Measurements from ENCODE around the gene CLEC16A.

The CLEC16A gene

DNA sequence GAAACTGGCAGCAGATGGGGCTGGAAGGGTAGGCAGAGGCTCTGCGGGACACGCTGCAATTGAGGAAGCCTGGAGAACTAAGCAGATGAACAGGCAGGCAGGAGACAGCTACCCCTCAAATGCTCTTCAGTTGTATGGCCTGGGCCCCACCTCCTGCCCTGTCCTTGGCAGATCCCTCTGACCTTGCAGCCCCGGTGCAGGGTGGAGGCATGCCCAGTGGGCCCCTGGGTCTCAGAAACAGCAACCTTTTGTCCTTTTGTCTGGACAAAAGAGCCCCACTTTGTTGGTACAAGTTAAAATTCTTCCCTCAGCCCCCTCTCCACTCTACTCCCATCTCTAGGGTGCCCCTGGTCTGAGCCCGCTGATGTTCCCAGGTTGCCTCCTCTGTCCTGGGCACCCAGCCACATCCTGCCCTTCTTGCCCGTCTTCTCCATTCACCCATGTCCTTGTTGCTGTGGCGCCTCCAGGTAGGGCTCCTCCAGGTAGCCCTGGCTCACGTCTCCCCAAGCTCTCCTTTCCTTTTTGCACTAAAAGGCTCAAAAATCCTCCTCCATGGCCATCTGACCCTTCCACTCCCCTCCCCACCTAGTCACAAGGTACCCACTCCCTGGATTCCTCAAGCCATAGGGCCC, 136.8 kb downstream of the CLEC16A start:
- TF ChIP-seq, protein P1, sequence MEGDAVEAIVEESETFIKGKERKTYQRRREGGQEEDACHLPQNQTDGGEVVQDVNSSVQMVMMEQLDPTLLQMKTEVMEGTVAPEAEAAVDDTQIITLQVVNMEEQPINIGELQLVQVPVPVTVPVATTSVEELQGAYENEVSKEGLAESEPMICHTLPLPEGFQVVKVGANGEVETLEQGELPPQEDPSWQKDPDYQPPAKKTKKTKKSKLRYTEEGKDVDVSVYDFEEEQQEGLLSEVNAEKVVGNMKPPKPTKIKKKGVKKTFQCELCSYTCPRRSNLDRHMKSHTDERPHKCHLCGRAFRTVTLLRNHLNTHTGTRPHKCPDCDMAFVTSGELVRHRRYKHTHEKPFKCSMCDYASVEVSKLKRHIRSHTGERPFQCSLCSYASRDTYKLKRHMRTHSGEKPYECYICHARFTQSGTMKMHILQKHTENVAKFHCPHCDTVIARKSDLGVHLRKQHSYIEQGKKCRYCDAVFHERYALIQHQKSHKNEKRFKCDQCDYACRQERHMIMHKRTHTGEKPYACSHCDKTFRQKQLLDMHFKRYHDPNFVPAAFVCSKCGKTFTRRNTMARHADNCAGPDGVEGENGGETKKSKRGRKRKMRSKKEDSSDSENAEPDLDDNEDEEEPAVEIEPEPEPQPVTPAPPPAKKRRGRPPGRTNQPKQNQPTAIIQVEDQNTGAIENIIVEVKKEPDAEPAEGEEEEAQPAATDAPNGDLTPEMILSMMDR (conservative IDR thresholded peaks at IDR 0.05), result no peak

DNA sequence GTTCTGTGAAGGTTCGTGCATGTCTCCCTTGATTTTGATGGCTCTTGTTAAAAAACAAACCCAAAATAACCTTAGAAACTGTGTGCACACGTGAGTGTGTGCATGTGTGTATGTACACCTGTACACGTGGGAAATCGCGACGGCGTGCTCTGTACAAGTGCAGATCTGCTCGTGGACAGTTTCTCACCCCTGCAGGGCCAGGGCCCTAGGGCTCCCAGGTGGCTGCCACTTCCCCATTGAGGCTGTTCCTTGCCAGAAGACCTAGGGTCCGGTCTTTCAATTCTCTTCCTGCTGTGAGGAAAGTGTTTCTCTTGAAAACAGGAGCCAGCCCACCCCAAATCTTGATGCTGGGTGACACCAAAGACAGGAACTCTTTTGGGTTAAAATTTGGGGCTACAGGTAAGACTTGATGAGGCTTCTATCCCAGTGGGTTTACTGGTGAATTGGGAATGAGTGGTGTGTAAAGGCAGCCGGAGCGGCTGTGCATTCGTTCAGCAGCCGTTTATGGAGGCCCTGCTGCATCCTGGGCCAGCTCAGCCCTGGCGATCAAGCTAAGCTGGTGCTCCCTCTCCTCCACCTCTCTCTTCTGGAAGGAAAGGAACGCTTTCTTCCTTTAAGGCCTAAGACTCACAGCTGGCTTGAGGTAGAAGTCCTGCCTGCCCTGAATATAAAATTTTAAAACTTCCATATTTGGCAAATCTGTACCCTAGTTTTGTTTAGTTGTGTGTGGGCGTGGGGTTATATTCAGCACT, 137.9 kb downstream of the CLEC16A start:
- TF ChIP-seq, protein P1 (conservative IDR thresholded peaks at IDR 0.05), result no peak
- H3K27ac ChIP-seq, result no peak overlapping the region

More for the DNA sequence above, 136.8 kb downstream of the CLEC16A start:
- H3K27ac ChIP-seq, result no peak overlapping the region

DNA sequence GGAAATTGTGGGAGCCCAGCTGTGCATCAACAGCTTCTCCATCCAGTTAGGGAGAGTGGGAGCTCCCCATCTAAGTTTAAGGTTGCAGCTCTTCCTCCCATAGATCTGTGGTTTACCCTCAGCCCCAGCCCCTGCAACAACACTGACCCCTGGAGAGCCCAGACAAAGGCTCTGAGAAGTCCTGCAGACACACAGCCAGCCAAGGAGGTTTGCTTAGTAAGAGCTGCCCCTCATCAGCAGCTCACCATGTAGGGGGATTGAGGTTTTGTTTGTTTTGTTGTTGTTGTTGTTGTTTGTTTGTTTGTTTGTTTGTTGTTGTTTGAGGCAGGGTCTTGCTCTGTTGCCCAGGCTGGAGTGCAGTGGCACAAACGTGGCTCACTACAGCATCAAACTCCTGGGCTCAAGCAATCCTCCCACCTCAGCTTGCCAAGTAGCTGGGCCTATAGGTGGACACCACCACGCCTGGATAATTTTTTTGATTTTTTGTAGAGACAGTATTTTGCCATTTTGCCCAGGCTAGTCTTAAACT, 138.6 kb downstream of the CLEC16A start:
- TF ChIP-seq, protein P1 (conservative IDR thresholded peaks at IDR 0.05), result no peak
- H3K27ac ChIP-seq, result no peak overlapping the region

DNA sequence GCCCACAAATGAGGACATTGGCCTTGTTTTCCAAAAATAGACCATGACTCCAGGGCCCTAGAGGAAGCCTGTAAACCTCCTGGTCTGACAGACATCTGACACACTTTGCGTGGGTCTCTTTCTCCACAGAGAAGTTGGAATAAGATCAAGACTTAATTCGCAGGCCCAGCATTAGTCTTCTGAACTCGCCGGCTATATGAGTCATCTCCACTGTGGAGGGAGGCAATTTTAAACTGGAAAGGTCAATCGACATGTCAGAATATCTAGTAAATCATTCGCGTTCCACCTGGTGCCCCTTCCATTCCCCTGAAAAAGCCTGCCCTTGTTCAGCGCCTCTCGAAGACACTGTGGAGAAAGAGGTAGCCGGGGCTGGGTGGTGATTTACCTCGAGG, 140.1 kb downstream of the CLEC16A start:
- H3K27ac ChIP-seq, result no peak overlapping the region

DNA sequence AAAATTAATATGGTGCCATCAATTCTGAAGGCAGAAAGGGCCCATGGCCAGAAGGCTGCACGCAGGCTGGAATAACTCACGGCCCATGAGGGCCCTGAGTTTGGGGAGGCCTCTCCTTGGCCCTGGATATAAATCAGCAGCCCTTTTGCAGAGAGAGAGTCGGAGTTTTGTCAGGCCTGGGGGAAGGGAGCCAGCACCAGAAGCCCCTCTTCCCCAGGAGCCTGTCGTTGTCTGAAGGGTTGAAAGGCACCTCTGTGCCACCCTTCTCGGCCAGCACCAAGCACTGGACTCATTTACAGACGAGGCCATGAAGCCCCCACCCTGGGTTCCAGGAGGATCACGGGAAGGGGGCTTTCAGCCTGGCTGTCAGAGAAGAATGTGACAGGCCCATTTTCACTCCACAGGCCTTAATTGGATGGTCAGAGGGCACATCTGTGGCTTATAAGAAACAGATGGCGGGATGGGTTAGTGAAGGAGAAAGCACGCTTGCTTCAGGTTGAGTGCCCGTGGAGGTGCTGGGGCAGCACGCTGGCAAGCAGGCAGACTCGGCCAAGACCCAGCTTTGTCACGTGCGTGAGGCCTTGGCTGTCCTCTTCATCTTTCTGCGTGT, 140.6 kb downstream of the CLEC16A start:
- TF ChIP-seq, protein P1 (conservative IDR thresholded peaks at IDR 0.05), result no peak
- no peak overlapping the region for H3K27ac ChIP-seq

More for the DNA sequence above, 140.1 kb downstream of the CLEC16A start:
- TF ChIP-seq, protein P1 (conservative IDR thresholded peaks at IDR 0.05), result no peak

DNA sequence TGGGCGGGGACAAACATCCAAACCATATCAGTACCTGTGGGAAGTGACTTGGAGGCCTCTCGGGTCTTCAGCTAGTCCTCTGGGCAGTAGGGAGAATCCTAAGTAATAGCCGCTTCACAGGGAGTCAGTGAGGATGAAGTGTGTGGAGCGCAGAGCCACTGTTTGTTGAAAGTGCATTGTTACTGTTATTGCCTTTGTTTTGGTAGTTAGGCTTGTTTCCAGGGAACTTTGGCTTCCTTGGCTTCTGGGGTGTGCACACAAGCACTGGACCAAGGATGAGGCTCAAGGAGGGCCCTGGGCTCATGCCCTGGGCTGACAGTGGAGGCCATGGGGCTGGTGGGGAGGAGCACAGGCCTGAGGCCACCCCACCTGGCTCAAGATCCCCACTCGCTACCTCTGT, 141.6 kb downstream of the CLEC16A start:
- no peak overlapping the region for H3K27ac ChIP-seq
- TF ChIP-seq, protein P1 (conservative IDR thresholded peaks at IDR 0.05), result no peak

DNA sequence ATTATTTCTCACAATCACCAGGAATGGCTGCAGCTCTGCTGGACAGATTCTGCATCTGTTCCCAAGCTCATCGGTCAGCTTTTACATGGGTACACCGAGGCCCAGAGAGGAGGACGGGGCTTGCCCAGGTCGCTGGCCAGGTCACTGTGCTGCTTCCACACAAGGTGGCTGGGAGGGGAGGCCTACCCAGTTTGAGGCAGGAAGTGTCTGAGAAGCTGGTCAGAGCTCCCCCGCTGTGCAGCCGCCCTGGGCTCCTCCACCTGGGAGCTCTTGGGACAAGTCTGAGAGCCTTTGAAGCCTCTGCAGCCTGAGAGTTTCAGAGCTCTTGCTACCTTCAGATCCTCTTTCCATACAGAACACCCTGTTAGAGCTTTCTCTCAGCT, 143.3 kb downstream of the CLEC16A start:
- TF ChIP-seq, protein P1 (conservative IDR thresholded peaks at IDR 0.05), result no peak
- no peak overlapping the region for H3K27ac ChIP-seq
